HT1080 (cell line): ENCODE data around the gene APEH. TPM values are rescaled to one million over a fixed set of nuclear protein-coding genes. Genes with fewer than 3 reads are reported as not detected.
A peak's percentile ranks its signal among the peaks of the same experiment; 100 is the strongest.

Experiments
- DNase-seq: peaks from one replicate; pipeline ENCODE4 v3.0.0-alpha.2; 2015; ENCODE audit warnings: low read depth
- polyA plus RNA-seq, 2 experiments: library from polyadenylated mRNA; depleted of rRNA; stranded (reverse); fragments of >200 nt; gene quantifications; 2 replicates each; pipeline ENCODE4 v1.2.3, GENCODE V29; 2015
- total RNA-seq: library from RNA; depleted of rRNA; stranded (reverse); fragments of >200 nt; shearing (Covaris generic); gene quantifications from 2 replicates; pipeline ENCODE4 v1.2.3, GENCODE V29; 2014; rRNA removed

The APEH gene
- 154 and 163 TPM in 2 replicates for total RNA-seq
- polyA plus RNA-seq (2015; cell fraction: cytosol; rRNA removed), result 96.5 and 105 TPM in 2 replicates
- polyA plus RNA-seq (2015; cell fraction: nucleus; rRNA removed), result 168 and 202 TPM in 2 replicates

DNA sequence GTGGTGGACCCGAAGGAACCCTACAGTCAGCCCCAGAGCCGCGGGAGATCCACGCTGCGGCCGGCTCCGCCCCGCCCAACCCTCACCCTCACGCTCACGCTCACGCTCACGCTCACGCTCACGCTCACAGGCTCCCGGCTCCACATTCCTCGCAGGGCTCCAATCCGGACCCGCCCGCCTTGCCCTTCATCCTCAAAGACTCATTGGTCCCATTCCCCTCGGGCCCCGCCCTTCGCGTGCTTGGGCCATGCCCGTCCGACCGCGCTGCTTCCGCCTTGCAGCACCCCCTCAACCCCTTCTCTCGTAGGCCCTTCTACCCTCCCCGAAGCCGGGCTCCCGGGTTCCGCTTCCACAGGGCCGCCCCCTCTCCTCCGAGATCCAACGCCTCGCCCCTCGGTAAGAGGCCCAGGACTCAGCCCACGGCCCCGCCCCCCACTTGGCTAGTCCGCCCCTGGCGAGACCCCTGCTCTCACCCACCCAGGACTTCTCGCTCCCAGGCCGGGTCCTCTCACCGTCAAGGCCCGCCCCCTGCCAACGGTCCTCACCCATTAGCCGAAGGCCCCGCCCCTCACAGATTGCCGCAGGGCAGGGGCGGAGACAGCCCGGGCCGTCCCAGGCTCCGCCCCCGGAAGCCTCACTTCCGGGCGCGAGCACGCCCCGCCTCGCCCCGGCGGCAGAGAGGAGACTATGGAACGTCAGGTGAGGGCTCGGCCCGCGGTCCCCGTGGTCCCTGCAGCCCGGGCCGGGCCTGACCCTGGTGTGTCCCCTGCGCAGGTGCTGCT lies at the start of gene APEH:
Gene APEH, plus strand, starts transcription at position 637 of the 782 bp plus-strand sequence. Its CDS starts 51 bp downstream, at position 688.
- DNase-seq, result peak; percentile 98

DNA sequence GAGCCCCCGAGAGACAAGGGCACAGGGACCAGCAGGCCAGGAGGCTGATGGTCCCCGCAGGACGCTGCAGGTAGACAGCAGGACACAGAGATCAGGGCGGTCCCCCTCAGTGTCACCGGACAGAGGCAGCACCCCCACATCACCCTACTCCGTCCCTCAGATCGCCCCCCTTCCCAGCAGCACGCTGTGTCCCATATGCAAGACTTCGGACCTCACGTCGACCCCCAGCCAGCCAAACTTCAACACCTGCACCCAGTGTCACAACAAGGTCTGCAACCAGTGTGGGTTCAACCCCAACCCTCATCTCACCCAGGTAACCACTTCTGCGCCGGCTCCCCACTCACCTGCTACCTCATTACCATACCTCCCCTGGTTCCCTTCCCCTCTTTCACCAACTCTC lies 49.1 kb upstream of the APEH start:
- DNase-seq, result no peak

DNA sequence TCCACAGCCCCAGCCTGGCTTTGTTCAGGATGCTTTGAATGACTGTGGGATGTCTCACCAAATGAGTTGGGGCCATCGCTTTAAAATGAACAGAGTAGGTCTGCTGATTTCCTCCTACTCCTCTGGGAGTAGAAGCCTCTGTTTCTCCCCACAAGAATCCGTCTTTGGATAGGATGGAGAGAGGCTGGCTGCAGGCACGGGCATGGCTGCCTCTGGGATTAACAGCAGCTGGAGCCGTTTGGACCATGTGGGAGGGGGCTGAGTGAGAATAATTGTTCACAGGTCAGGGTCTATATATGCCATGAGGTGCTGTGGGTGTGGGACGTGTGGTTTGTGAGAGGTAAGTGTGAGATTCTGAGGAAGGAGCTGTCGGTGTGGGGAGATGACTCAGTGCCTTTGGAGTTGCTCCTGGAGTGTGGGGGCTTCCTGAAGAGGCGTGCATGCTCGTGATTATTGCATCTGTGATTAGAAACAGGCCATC lies 48.0 kb upstream of the APEH start:
- peak; percentile 46 for DNase-seq

DNA sequence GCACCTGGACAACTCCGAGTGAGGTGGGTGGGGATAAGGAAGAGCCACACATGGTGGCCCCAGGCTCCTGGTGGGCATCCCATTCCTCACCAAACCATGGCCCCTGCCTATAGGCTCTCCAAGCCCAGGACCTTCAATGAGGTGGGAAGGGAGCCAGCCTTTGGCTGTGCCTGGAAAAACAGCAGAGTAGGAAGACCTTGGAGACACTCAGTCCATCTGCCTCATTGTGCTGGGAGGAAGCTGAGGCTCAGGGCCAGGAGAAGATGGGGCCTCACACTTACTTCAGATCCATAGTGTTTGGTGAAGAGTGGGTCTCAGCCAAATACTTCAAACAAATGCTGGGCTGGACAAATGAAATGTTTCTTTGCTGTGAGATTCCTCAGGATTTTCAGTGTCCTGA lies 47.4 kb upstream of the APEH start:
- DNase-seq, result no peak

DNA sequence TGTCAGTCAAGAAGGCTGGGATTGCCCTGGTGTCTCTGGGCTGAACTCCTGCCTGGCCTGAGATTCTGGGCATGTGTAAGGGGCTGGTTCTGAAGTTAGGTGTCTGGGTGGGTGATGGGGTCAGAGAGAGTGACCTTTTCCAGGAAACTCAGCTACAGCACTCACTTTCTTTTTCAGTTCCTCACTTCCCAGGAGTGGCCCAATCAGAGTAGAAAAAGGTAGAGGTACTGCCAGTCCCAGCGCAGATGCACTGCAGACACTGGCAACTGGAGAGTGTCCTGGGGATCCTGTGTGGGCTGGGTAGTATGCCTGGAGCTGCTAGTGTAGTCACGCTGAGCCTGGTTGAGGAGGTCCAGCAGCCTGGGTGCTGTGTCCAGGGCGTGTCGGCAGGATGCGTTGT lies 46.5 kb upstream of the APEH start:
- DNase-seq, result no peak

DNA sequence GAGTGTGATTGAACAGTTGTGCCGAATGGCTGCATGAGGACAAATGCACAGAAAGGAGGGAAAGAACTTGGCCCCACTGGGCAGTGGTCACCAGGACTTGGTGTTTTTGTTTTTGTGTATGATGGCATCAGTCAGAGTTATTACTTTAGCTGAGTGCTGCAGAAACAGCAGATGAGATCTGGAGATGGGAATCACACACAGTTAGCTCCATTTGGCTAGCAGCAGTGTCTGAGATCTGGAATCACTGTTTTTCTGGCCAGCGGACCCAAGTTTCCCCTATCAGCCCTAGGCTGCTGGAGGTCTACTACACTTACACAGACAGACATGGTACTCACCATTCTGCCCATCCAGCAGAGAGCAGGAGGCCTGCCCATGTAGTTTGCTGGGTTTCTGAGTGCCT lies 45.9 kb upstream of the APEH start:
- no peak for DNase-seq

DNA sequence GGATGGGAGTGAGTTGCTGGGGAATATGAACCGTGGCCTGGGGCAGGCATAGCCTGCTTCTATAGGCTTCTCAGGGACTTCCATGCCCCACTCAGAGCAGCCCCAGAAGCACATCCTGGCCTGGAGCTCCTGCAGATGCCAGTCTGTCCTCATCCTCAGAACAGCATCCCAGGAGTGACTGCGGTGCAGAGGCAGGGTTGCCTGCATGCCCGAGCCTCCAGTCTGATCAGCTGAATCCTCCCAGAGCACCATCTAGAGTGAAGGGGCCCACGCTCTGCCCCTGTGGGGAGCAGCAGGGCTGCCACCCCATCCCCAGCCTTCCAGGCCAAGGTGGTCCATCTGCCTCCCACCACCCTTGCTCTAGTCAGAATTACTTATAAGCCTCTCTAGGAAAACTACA lies 44.7 kb upstream of the APEH start:
- no peak for DNase-seq

DNA sequence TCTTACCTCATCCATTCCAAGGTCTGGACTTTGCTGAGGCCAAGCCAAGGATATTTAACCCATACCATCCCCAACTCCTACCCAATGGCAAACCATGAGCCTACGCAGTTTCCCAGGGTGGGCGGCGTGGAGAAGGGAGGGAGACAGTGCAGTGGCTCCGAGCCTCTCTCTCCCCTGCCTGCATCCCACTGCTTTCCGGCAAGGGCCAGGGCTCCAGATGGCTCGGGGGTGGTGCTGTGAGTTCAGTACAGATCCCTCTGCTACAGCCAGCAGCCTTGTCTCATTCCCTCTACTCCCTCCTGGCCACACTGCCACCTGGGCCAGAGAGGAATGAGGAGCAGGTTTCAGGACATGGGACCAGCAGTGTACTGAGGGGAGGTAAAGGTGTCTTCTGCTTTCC lies 44.3 kb upstream of the APEH start:
- no peak for DNase-seq

DNA sequence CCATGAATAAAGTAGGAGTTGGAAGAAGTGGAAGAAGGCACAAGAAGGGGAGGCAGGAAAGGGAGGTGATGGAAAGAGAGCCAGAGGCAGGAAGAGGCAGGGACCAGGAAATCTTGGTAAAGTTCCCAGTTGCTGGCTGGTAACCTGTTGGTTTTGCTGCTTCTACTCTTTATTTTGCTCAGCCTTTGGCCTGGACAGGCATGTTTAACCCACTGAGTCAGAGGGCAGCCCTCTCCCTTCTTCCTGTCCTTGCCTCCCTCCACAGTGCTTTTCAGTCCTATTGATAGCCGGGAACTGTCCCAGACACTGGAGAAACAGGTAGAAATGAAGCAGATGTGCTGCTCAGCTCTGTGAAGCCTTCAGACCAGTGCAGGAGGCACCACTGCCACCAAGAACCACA lies 43.4 kb upstream of the APEH start:
- DNase-seq, result peak; percentile 28

DNA sequence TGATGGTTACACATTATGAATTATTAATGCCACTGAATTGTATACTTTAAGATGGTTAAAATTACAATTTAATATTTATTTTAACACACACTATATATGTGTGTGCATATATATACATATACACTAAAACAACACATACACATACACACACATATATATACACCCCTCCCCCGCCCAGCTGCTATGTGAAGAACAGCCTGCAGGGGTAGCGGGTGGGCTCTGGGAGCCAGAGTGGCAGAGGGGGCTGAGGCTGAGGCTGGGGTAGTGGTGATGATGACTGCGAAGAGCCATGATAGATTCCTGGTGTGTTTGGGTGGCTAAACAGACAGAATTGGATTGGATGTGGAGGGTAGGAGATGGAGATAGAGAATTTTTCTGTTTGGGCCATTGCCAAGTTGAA lies 39.4 kb upstream of the APEH start:
- DNase-seq, result no peak

DNA sequence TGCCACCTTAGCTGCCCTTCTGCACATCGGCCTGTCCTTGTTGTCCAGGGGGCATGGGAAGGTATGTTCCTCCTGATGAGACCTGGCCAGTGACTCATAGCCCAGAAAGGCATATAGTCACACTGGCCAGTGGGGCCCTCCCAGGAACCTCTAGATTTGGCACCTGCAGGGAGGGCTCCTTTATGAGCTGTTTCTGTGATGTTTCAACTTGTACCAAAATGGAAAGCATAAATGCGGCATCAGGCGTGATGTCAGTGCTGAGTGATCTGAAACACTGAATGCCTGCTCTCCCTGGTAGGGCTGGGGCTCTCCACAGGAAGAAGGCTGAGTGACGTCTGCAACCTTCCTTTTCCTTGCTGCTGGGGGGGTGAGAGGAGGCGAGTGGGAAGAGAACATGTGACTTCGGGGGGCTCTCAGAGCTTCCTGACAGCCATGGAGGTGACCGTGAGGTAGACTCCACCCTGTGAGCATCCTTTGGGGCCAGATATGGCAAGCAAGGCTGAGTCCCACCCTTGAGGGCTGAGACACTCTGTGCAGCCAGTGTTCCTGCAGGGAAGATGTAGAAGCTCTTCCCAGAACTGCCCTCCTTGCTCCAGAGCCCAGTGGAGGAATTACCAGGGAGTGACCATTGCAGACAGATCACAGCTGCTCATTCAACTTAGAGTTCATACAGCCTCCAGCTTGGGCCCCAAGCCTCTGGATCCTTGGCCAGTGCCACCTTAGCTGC lies 37.1 kb upstream of the APEH start:
- DNase-seq, result no peak

DNA sequence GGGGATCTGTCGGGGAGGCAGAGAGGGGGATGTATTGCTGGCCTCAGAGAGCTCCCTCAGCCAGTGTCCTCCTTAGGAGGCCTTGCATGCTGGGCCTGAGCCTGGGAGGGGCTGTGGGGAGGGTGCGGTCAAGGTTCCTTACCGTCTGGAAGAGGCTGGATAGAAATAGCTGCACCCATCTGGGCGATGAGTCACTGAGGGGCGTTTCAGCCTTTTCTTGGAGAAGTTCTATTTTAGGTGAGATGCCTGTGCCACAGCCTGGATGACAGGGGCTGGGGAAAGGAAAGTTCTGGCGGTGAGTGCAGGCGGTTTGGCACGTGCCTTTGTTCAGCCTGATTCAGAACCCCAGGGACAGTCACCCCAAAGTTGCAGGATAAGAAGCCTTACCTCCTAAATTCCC lies 35.7 kb upstream of the APEH start:
- DNase-seq, result peak; percentile 88

DNA sequence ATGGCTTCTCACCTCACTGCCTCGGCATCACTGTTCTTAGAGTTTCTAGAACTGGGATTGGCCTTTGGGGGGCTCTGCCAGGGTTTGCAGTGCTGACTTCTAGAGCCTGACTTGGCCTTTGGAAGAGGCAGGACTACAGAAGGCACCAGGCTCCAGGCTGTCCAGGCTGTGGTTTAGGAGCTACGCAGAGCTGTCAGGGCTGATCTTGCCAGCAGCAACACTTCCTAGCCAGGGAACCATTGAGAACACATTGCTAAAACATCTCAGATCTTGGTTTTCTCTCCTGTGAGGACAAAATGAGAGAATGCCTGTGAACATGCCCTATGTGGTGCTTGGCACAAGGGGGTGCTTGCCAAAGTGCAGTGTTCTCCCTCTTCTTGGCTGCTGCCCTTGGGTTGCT lies 34.6 kb upstream of the APEH start:
- no peak for DNase-seq

DNA sequence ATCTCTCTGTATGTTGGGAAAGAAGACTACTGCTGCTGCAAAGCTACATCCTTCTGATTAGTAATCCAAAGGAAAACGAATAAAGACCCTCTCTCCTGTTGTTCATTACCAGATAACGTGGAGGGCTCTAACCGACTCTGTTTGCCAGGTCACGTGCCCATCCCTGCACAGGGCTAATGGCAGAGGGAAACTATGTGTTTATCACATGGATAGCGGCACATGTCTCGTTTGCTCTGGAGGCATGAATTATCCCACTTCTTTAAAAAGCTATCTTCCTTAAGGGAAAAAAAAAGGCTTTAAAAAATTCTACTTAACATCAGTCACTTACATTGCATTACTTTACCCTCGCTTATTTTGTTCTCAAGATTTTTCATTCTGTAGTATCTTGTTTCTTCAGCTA lies 32.9 kb upstream of the APEH start:
- DNase-seq, result no peak

DNA sequence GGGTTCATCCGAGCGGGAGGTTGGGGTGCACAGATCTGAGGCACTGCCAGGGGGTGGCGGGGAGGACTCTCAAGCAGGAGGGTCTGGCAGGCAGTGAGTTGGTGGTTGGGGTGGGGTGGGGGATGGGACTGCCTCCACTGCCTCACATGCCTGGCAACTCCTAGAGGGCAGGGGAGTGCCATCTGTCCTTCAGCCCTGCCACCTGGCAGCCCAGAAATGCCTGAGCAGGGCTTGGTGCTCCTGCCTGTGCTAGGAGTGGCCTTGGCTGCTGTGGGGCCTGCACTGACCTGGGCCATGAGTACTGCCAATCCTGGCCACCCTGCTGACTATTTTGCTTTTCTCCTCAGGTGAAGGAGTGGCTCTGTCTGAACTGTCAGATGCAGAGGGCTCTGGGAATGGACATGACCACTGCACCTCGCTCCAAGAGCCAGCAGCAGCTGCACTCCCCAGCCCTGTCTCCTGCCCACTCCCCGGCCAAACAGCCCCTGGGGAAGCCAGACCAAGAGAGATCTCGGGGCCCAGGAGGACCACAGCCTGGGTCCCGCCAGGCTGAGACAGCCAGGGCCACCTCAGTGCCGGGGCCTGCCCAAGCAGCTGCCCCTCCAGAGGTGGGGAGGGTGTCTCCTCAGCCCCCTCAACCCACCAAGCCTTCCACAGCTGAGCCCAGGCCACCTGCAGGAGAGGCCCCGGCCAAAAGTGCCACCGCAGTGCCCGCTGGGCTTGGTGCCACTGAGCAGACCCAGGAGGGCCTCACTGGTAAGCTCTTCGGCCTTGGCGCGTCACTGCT lies 32.0 kb upstream of the APEH start:
- DNase-seq, result no peak

DNA sequence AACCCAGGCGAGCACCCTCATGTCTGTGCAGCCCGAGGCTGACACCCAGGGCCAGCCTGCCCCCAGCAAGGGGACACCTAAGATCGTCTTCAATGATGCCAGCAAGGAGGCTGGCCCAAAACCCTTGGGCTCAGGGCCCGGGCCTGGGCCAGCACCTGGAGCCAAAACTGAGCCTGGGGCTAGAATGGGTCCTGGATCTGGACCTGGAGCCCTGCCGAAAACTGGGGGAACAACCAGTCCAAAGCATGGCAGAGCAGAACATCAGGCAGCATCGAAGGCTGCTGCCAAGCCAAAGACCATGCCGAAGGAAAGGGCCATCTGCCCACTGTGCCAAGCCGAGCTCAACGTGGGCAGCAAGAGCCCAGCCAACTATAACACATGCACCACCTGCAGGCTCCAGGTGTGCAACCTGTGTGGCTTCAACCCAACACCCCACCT lies 31.4 kb upstream of the APEH start:
- DNase-seq, result no peak

DNA sequence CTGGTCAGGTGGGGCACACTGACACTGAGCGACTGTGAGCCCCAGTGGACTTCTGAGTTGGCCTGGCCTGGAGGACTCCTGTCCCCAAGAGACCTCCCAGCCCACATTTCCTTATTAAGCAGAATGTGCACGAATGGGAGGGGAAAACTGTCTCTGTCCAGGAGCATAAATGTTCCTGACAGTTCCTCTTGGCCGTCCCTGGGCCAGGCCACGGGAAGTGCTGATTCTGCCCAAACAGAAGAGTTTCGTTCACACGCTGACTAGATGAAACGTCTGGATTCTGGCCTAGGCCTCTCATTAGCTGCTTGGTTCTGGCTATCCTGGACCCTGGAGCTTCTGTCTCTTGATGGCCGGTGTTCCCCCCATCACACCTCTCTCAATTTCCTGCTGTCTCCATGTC lies 29.5 kb upstream of the APEH start:
- no peak for DNase-seq

DNA sequence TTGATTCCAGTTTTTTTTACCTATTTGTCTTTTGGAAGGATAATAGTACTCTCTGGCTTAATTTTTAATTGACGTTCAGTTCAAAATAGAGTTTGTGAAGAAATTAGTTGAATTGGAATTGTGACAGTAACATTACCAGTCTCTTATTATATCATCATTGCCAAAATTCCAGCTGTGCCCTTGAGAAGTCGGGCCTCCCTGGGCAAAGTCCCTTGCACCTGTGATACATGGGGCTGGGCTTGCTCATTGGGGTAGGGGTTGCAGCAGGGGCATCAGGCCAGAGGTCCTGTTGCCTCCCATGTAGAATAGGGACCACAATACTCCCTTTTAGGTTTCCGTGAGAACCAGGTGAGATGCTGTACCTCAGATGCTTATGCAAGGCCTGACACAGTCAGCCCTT lies 27.9 kb upstream of the APEH start:
- no peak for DNase-seq

DNA sequence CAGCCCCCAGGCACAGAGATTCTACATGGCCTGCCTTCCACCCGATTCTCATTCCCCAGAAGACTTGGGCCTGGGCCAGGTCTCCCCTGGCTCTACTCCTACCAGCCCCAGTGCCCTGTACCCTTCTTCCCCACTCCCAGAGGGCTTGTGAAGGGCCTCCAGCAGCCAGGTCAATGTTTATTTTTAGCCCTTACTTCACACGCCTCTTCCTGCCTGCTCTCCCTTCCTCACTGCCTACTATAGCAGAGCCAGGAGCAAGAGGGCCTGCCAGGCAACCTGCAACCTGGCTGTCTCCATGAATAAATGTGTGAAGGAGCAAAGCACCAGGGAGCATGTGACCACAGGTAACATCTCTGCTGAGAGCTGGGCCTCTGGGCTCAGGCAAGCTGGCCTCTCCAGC lies 26.4 kb upstream of the APEH start:
- DNase-seq, result peak; percentile 17

DNA sequence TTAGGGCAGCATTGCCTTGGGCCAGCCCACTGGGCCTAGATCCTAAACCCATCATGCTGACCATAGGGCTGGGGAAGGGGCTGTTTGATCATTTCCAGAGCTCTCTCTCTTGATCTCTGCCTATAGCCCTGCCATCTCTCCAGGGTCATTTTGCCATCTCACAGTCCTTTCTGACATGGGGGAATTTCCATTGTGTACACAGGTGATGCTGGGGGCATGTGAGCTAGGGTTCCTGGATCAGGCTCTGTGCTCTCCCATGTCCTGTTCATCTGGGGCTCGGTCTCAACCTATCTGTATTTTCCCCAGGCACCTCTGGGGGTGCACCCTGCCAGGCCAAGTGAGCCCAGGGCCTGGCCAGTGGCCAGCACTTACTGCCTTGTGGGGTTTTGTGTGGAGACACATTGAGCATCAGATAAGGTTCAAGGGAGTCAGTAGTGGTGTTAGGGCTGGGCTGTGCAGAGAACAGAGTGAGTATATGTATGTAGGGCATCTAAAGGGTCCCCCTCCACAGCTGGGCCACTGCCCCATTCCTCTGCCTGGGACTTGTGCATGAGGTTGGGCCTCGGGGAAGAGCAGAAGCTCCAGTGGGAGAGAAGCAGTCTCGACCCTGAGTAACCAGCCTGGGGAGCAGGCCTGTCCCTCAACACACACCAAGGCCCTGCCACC lies 25.7 kb upstream of the APEH start:
- DNase-seq, result no peak

DNA sequence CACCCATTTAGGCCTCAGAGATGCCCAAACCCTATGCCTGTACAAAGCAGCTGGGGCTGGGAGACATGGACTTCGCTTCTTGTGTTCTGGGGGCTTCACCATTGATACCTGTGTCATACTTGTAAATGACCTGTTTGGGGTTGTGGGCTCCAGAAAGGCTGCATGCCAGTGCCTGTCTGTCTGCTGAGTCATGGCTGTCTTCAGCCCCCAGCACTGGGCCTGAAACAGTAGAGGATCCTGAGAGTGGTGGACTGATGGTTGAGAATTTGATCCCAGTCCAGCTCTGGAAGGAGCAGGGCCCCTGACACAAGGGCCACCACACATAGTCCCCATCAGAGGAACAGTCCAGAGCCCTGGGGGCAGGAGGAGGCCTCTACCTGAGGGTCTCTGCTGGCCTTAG lies 24.6 kb upstream of the APEH start:
- peak; percentile 17 for DNase-seq
